Ectodermal cell (in vitro differentiated cells): ENCODE data around the gene CT47A1. TPM values are rescaled to one million over a fixed set of nuclear protein-coding genes. Genes with fewer than 3 reads are reported as not detected.
"Not testable (repeated sequence)": the region's sequence is repeated elsewhere in the genome, so short reads cannot be mapped to it uniquely, and the experiment has no call there.

ENCODE experiments used
- H3K27ac ChIP-seq: 2 replicates; pipeline ENCODE4 v1.7.0; 2013; ENCODE audit warnings: mild to moderate bottlenecking, low read depth, low read length; ENCODE audit not compliant: insufficient read depth, poor library complexity, severe bottlenecking
- H3K27me3 ChIP-seq: 2 replicates; pipeline ENCODE4 v1.7.0; 2013; ENCODE audit warnings: mild to moderate bottlenecking, low read length; ENCODE audit not compliant: insufficient read depth, control insufficient read depth, poor library complexity, severe bottlenecking
- H3K36me3 ChIP-seq: one replicate; pipeline ENCODE4 v1.7.0; 2013; ENCODE audit warnings: low read length; ENCODE audit not compliant: control insufficient read depth, insufficient read depth
- H3K4me1 ChIP-seq: one replicate; pipeline ENCODE4 v1.7.0; 2013; ENCODE audit warnings: low read length; ENCODE audit not compliant: control insufficient read depth, insufficient read depth
- H3K4me3 ChIP-seq: 2 replicates; pipeline ENCODE4 v1.7.0; 2013; ENCODE audit warnings: low read depth, low read length, control low read depth; ENCODE audit not compliant: insufficient read depth
- H3K9me3 ChIP-seq: 2 replicates; pipeline ENCODE4 v1.7.0; 2013; ENCODE audit warnings: mild to moderate bottlenecking, low read length, moderate library complexity; ENCODE audit not compliant: control insufficient read depth
- WGBS, 2 experiments: methylation state at CpG; one replicate each; pipeline ENCODE4 v1.1.7; 2013; ENCODE audit warnings: missing lambda C conversion rate in 2 of 2; 5-methylcytosine and 5-hydroxymethylcytosine counted together
- polyA plus RNA-seq, 4 experiments: library from polyadenylated mRNA; stranded (reverse); fragments of 50-300 nt; gene quantifications; one replicate each; pipeline ENCODE4 v1.2.3, GENCODE V29; 2013

Gene CT47A1
- not detected for polyA plus RNA-seq (2013, experiment 1 of 4)
- not detected for polyA plus RNA-seq (2013, experiment 2 of 4)
- not detected for polyA plus RNA-seq (2013, experiment 3 of 4)
- not detected for polyA plus RNA-seq (2013, experiment 4 of 4)

DNA sequence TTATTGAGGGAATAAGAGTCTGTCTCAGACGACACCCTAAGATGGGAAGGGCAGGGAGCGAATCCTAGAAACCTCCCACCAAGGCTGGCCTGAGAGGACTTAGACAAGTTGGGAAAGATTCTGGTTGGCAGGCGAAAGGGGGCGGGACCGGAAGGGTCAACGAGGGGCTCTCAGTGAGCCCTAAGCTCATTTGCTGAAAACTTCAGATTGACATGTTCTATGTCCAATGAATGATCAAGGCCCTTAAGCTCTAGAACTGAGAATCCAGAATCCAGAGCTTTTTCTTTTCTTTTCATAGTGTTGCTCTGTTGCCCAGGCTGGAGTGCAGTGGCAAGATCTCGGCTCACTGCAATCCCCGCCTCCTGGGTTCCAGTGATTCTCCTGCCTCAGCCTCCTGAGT is at the start of gene CT47A1:
TSS of gene CT47A1 (minus strand) at position 101 of the 400 bp plus-strand sequence. CDS start 231 bp downstream, outside the sequence.
- H3K36me3 ChIP-seq, H3K4me3 ChIP-seq, H3K27ac ChIP-seq, H3K4me1 ChIP-seq, H3K27me3 ChIP-seq, H3K9me3 ChIP-seq: not testable (repeated sequence)
- no CpG with 5 or more reads among the region's 8 CpGs for WGBS, 2 experiments

DNA sequence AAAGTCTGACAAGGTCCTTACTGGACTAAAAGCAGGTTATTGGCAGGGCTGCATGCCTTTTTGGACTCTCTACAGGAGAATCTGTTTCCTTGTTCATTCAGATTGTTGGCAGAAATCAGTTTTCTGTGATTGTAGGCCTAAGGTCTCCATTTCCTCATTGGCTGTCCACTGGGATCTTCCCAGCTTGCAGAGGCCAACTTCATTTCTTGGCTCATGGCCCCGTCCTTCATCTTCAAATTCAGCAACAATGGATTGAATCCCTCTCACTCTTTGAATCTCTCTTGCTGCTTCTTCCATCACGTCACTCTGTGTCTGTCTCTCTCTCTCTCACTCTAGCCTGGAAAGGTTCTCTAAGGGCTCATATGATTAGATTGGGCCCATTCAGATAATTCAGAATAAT is 47.0 kb upstream of the CT47A1 start:
- Histone ChIP-seq H3K27ac (no peak overlapping the region), H3K4me3 (no peak overlapping the region), H3K36me3 (no peaks in the 10 kb centered on the region), H3K27me3 (no peaks in the 10 kb centered on the region), H3K4me1 (no peaks in the 10 kb centered on the region), H3K9me3 (no peaks in the 10 kb centered on the region)
- WGBS, 2 experiments: 91 to 94% methylated on average over 2 of the region's 2 CpGs

DNA sequence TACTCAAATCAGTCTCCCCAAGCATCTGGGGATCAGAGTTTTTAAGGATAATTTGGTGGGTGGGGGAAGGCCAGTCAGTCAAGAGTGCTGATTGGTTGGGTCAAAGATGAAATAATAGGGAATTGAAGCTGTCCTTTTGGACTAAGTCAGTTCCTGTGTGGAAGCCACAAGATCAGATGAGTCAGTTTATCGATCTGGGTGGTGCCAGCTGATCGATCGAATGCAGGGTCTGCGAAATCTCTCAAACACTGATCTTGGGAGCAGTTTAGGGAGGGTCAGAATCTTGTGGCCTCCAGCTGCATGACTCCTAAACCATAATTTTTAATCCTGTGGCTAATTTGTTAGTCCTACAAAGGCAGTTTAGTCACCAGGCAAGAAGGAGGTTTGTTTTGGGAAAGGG is 44.5 kb upstream of the CT47A1 start:
- H3K27me3 ChIP-seq: no peaks in the 10 kb centered on the region
- WGBS, 2 experiments: 91 to 95% methylated on average over 4 of the region's 4 CpGs
- H3K36me3 ChIP-seq: no peaks in the 10 kb centered on the region
- no peaks in the 10 kb centered on the region for H3K4me1 ChIP-seq
- no peak overlapping the region for H3K27ac ChIP-seq
- no peak overlapping the region for H3K4me3 ChIP-seq
- H3K9me3 ChIP-seq: no peaks in the 10 kb centered on the region

DNA sequence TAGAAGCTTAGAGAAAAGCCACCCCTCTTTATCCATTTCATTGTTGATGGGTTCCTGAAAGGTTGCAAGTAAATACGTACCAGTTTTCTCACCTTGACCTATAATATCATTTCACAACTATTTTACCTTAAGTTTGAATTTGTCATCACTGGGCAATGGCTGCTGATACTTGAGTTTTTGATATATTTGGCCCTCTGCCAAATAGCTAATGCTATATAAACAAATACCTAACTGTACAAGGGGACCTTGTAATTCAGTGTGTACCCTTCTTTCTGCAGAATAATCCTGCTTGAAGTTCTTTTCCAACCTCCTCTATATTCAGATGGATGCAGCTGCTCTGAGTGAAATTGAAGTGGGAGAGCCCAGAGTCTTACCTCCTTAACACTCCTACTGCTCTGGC is 42.9 kb upstream of the CT47A1 start:
- Histone ChIP-seq H3K4me1 (no peaks in the 10 kb centered on the region), H3K27ac (no peak overlapping the region), H3K4me3 (no peak overlapping the region), H3K27me3 (no peaks in the 10 kb centered on the region), H3K9me3 (no peaks in the 10 kb centered on the region), H3K36me3 (no peaks in the 10 kb centered on the region)
- WGBS, 2 experiments: no CpG with 5 or more reads among the region's 1 CpG

DNA sequence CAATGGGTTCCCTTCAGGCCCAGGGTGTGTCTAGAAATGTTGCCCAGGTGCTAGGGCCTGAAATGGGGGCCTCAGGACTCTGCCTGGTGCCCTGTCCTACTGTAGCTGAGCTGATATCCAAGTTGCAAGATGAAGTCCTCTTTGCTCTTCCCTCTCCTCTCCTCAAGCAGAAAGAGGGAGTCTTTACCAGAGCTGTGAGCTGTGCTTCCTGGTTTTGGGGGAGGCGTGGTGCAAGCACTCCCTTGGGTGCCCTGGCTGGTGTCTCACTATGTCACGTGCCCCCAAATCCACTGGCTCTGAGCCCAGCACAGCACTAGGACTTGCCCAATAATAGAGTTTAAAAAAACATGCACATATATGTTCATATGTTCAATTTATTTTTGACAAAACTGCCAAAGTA is 29.3 kb upstream of the CT47A1 start:
- Histone ChIP-seq H3K4me1 (no peaks in the 10 kb centered on the region), H3K36me3 (no peaks in the 10 kb centered on the region), H3K9me3 (no peaks in the 10 kb centered on the region), H3K4me3 (no peak overlapping the region), H3K27me3 (no peaks in the 10 kb centered on the region), H3K27ac (no peak overlapping the region)
- 94 to 100% methylated on average over 2 of the region's 2 CpGs for WGBS, 2 experiments

DNA sequence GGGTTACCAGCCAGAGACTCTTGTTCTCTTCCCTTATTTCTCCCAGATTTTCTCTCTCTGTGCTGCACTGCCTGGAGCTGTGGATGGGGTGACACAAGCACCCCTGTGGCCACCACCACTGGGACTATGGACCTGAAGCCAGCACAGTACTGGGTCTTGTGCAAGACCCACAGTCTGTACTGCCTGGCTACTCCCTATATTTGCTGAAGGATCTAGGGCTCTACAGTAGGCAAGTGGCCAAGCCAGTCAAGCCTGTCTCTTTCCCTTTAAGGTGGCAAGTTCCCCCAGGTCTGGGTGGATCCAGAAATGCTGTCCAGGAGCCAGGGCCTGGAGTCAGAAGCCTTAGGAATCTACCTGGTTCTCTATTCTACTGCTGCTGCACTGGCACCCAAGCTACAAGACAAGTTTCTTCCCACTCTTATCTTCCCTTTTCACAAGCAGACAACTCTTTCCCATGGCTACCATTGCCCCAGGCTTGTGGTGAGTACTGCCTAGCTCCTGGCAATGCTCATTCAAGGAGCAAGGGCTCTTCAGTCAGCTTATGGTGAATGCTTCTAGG is 28.4 kb upstream of the CT47A1 start:
- Histone ChIP-seq H3K9me3 (no peaks in the 10 kb centered on the region), H3K4me3 (no peak overlapping the region), H3K27ac (no peak overlapping the region), H3K36me3 (no peaks in the 10 kb centered on the region), H3K4me1 (no peaks in the 10 kb centered on the region), H3K27me3 (no peaks in the 10 kb centered on the region)

DNA sequence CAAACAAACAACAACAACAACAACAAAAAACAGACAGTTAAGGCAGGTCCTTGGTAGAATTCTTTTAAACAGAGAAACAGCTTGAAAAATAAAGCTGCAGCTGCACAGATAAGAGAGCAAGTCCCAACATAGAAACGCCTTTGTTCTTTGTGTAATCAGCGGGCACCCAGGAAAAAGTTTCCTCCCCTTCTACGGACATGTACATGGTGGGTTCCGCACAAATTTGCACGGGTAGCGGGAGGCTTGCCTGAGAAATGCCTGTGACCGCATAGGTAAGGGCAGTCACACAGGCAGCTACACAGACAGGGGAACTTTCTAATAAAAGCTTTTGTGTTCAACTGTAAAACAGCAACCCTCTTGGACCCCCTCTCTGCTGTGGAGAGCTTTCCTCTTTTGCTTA is 25.7 kb upstream of the CT47A1 start:
- H3K4me1 ChIP-seq: no peaks in the 10 kb centered on the region
- H3K4me3 ChIP-seq: no peak overlapping the region
- 91 to 95% methylated on average over 7 of the region's 7 CpGs for WGBS, 2 experiments
- no peaks in the 10 kb centered on the region for H3K27me3 ChIP-seq
- no peak overlapping the region for H3K27ac ChIP-seq
- H3K9me3 ChIP-seq: no peaks in the 10 kb centered on the region
- H3K36me3 ChIP-seq: no peaks in the 10 kb centered on the region

DNA sequence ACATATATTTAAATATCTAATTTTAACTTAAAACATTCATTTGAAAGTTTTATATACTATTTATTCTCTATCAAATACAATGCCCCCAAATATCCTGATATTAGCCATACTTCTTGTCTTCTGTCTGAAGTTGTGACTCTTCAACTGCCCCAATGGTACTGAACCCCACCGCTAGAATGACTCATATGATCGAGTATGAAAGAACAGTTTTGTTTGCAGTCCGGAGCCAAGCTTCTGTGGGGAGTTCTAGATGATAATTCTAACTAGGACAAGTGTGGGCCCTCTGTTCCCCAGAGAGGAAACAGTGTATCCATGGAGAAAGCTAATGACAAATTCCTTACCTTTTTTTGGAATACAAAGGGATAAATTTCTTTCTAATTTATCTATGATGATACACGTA is 24.7 kb upstream of the CT47A1 start:
- H3K27me3 ChIP-seq: no peaks in the 10 kb centered on the region
- 92 to 100% methylated on average over 3 to 4 of the region's 4 CpGs for WGBS, 2 experiments

DNA sequence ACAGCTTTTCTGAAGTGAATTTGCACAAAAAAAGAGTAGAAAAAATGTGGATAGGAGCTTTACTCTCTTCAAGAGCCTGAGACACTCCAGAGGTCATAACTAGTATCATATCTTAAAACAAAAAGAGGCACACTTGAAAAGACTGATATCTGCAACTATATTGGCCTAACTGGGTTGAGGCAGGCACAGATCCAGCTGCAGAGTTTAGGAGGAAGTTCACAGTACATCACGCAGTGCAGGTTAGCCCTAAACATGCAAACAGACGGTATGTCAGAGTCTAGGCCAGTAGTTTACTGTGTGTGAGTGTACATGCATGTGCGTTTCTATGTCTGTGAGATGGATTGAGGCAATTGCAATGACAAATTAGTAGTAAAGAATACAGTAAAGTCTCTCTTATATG is 24.2 kb upstream of the CT47A1 start:
- Histone ChIP-seq H3K27me3 (no peaks in the 10 kb centered on the region), H3K36me3 (no peaks in the 10 kb centered on the region), H3K4me3 (no peak overlapping the region), H3K4me1 (no peaks in the 10 kb centered on the region), H3K27ac (no peak overlapping the region), H3K9me3 (no peaks in the 10 kb centered on the region)
- WGBS, 2 experiments: 93 to 95% methylated on average over 2 to 3 of the region's 3 CpGs

More for the DNA sequence above, 24.7 kb upstream of the CT47A1 start:
- Histone ChIP-seq H3K4me1 (no peaks in the 10 kb centered on the region), H3K4me3 (no peak overlapping the region), H3K9me3 (no peaks in the 10 kb centered on the region), H3K36me3 (no peaks in the 10 kb centered on the region), H3K27ac (no peak overlapping the region)

DNA sequence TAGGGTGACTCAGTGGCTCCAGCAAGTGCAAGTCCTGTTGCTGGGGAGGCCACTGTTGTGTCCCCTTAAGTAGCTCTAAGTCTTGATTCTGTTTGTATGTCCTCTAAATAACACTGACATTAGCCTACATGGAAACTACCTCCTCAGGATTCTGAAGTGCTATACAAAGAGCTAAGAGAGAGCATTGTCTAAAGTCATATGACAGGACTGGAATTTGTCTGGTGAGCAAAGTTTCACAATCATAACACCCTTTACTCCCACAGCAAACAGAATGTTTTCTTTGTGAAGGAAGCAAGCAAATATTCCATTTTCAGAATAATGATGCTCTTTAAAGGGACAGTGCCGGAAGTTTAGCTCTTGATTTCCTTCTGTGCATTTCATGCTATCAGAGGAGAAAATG is 23.4 kb upstream of the CT47A1 start:
- no peaks in the 10 kb centered on the region for H3K36me3 ChIP-seq
- H3K4me1 ChIP-seq: no peaks in the 10 kb centered on the region
- H3K27ac ChIP-seq: no peak overlapping the region
- no peak overlapping the region for H3K4me3 ChIP-seq
- 96 to 100% methylated on average over 1 of the region's 1 CpG for WGBS, 2 experiments
- H3K27me3 ChIP-seq: no peaks in the 10 kb centered on the region
- no peaks in the 10 kb centered on the region for H3K9me3 ChIP-seq

DNA sequence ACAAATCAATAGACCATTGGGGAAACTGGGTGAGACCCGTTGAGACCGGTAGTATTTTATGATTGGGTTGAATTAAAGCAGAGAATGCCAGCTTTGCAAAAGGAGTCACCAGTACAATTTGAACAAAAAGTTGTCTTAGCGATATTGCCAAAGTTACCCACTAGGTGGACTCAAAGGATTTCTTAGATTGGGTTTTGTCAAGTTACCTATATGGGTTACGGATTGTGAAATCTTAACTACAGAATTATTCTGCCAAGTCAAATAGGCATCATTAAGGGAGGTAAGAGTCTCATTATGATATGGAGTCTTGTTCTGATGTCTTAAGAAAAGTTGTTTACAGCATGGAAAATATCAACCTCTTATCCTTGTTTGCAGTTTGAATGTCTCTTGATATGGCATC is 15.0 kb upstream of the CT47A1 start:
- no peaks in the 10 kb centered on the region for H3K27me3 ChIP-seq
- H3K9me3 ChIP-seq: no peaks in the 10 kb centered on the region
- no peak overlapping the region for H3K27ac ChIP-seq
- H3K4me3 ChIP-seq: no peak overlapping the region
- H3K4me1 ChIP-seq: no peaks in the 10 kb centered on the region
- 89% methylated on average over 4 of the region's 4 CpGs for WGBS, 2 experiments
- H3K36me3 ChIP-seq: no peaks in the 10 kb centered on the region
